ENCODE measurements around the gene FYTTD1.

GRCh38 chr3:197804511-197804910 lies 54.8 kb downstream of the FYTTD1 start:
- TF ChIP-seq CTCF (conservative IDR thresholded peaks at IDR 0.05; ENCODE audit: low read length) (no peak), EZH2phosphoT487 (IDR thresholded peaks at IDR 0.05; ENCODE audit: borderline replicate concordance) (no peak)

Data from Loucy (cell line).